ENCODE measurements around the gene NDUFV3. TPM values are rescaled to one million over a fixed set of nuclear protein-coding genes. Genes with fewer than 3 reads are reported as not detected.

NDUFV3 gene
- polyA plus RNA-seq, 1 of the 3 experiments (the other 2 are of a cell fraction), result 32.9 TPM

DNA sequence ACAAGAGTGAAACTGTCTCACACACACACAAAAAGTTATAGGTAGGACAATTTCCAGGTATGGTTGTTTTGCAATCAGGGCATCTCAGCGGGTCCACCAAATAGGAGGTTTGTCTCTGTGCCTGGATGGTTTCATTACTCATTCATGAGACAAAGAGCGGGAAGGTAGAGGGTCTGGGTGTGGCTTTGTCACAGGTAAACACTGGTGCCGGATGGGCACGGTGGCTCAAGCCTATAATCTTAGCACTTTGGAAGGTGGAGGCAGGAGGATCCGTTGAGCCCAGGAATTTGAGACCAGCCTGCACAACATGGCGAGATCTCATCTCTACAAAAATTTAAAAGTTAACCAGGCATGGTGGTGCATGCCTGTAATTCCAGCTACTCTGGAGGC, 48.6 kb downstream of the NDUFV3 start:
- Histone ChIP-seq H3K9ac (no peak overlapping the region), H3K9me3 (no peaks in the 10 kb centered on the region), H3K27me3 (ENCODE audit: insufficient read depth) (no peaks in the 10 kb centered on the region), H3K4me3 (ENCODE audit: low read depth in 2 of 2, low read length in 1 of 2) (no peak overlapping the region), H3F3A (replicated peaks; ENCODE audit: insufficient read depth) (peaks cover 10% of the 10 kb centered on the region), H3K36me3 (replicated peaks in 1 of 2; ENCODE audit: control insufficient read depth in 1 of 2, insufficient read depth in 2 of 2, low read length in 1 of 2) (no peaks in the 10 kb centered on the region), H3K9me2 (no peaks in the 10 kb centered on the region), H3K4me1 (ENCODE audit: control insufficient read depth in 1 of 2, insufficient read depth in 2 of 2, low read depth in 1 of 2, low read length in 1 of 2) (peaks cover 0 to 6% of the 10 kb centered on the region in 2 experiments; a peak in 1 of 4 replicates), H4K20me1 (ENCODE audit: insufficient read depth) (no peaks in the 10 kb centered on the region), H3K27ac (ENCODE audit: low read depth in 2 of 2, low read length in 1 of 2) (no peak overlapping the region), H3K79me2 (ENCODE audit: insufficient read depth) (no peaks in the 10 kb centered on the region), H3K4me2 (no peak overlapping the region), H2AFZ (ENCODE audit: low read depth) (no peak overlapping the region)
- no peak for TF ChIP-seq TCF12 (IDR thresholded peaks at IDR 0.05)
- TF ChIP-seq MXI1 (IDR thresholded peaks at IDR 0.05; ENCODE audit: low read depth, low read length), result no peak
- no peak for TF ChIP-seq EZH2phosphoT487 (IDR thresholded peaks at IDR 0.05; ENCODE audit: borderline replicate concordance, low read depth)
- no peak for TF ChIP-seq FOSL2 (IDR thresholded peaks at IDR 0.05; ENCODE audit: borderline replicate concordance, low read depth)
- TF ChIP-seq FOXJ3 (CRISPR knock-in tag; IDR thresholded peaks at IDR 0.05), result no peak
- TF ChIP-seq, protein P1, sequence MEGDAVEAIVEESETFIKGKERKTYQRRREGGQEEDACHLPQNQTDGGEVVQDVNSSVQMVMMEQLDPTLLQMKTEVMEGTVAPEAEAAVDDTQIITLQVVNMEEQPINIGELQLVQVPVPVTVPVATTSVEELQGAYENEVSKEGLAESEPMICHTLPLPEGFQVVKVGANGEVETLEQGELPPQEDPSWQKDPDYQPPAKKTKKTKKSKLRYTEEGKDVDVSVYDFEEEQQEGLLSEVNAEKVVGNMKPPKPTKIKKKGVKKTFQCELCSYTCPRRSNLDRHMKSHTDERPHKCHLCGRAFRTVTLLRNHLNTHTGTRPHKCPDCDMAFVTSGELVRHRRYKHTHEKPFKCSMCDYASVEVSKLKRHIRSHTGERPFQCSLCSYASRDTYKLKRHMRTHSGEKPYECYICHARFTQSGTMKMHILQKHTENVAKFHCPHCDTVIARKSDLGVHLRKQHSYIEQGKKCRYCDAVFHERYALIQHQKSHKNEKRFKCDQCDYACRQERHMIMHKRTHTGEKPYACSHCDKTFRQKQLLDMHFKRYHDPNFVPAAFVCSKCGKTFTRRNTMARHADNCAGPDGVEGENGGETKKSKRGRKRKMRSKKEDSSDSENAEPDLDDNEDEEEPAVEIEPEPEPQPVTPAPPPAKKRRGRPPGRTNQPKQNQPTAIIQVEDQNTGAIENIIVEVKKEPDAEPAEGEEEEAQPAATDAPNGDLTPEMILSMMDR (IDR thresholded peaks at IDR 0.05), result no peak
- TF ChIP-seq CHD2 (IDR thresholded peaks at IDR 0.05; ENCODE audit: low read length, partially characterized antibody), result no peak
- TF ChIP-seq, protein P2, sequence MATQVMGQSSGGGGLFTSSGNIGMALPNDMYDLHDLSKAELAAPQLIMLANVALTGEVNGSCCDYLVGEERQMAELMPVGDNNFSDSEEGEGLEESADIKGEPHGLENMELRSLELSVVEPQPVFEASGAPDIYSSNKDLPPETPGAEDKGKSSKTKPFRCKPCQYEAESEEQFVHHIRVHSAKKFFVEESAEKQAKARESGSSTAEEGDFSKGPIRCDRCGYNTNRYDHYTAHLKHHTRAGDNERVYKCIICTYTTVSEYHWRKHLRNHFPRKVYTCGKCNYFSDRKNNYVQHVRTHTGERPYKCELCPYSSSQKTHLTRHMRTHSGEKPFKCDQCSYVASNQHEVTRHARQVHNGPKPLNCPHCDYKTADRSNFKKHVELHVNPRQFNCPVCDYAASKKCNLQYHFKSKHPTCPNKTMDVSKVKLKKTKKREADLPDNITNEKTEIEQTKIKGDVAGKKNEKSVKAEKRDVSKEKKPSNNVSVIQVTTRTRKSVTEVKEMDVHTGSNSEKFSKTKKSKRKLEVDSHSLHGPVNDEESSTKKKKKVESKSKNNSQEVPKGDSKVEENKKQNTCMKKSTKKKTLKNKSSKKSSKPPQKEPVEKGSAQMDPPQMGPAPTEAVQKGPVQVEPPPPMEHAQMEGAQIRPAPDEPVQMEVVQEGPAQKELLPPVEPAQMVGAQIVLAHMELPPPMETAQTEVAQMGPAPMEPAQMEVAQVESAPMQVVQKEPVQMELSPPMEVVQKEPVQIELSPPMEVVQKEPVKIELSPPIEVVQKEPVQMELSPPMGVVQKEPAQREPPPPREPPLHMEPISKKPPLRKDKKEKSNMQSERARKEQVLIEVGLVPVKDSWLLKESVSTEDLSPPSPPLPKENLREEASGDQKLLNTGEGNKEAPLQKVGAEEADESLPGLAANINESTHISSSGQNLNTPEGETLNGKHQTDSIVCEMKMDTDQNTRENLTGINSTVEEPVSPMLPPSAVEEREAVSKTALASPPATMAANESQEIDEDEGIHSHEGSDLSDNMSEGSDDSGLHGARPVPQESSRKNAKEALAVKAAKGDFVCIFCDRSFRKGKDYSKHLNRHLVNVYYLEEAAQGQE (IDR thresholded peaks at IDR 0.05; ENCODE audit: low read depth, low read length), result no peak
- TF ChIP-seq PBX3 (IDR thresholded peaks at IDR 0.05), result no peak
- no peak for TF ChIP-seq USF2 (IDR thresholded peaks at IDR 0.05; ENCODE audit: borderline replicate concordance, low read depth, low read length)
- no peak for TF ChIP-seq FOXM1 (IDR thresholded peaks at IDR 0.05; ENCODE audit: low read depth)
- no peak for TF ChIP-seq SMC3 (IDR thresholded peaks at IDR 0.05; ENCODE audit: low read depth, low read length)
- TF ChIP-seq TEAD4 (IDR thresholded peaks at IDR 0.05; ENCODE audit: borderline replicate concordance, insufficient read depth), result no peak
- TF ChIP-seq, protein P3, sequence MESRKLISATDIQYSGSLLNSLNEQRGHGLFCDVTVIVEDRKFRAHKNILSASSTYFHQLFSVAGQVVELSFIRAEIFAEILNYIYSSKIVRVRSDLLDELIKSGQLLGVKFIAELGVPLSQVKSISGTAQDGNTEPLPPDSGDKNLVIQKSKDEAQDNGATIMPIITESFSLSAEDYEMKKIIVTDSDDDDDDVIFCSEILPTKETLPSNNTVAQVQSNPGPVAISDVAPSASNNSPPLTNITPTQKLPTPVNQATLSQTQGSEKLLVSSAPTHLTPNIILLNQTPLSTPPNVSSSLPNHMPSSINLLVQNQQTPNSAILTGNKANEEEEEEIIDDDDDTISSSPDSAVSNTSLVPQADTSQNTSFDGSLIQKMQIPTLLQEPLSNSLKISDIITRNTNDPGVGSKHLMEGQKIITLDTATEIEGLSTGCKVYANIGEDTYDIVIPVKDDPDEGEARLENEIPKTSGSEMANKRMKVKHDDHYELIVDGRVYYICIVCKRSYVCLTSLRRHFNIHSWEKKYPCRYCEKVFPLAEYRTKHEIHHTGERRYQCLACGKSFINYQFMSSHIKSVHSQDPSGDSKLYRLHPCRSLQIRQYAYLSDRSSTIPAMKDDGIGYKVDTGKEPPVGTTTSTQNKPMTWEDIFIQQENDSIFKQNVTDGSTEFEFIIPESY (IDR thresholded peaks at IDR 0.05; ENCODE audit: borderline replicate concordance, low read depth), result no peak
- no peak for TF ChIP-seq TAF1 (IDR thresholded peaks at IDR 0.05; ENCODE audit: borderline replicate concordance, low read depth, low read length)
- TF ChIP-seq ELF1 (IDR thresholded peaks at IDR 0.05), result no peak
- CTCF ChIA-PET, result no interaction called here
- POLR2A ChIA-PET, result no interaction called here
- no peak for DNase-seq
- 82% methylated on average over 6 of the region's 6 CpGs for WGBS (ENCODE audit: low lambda C conversion rate)

All from SK-N-SH (cell line).